Breast epithelium (tissue), 3 donors: ENCODE data around the gene RP2.

ENCODE experiments used
- POLR2A ChIP-seq: fragments of 450-650 bp; IDR thresholded peaks from one replicate; pipeline ENCODE4 v1.6.1; 2016; ENCODE audit warnings: antibody characterized with exemption, mild to moderate bottlenecking, moderate library complexity
- POLR2AphosphoS5 ChIP-seq, 3 donors: sonication (generic); formaldehyde crosslinking; IDR thresholded peaks; one replicate each; pipeline ENCODE4 v1.6.1; 2017; ENCODE audit warnings: antibody characterized with exemption in 3 of 3
- TF ChIP-seq, protein P1 (sequence below), 3 donors: fragments of 450-650 bp; IDR thresholded peaks; one replicate each; pipeline ENCODE4 v1.5.1; 2016 to 2017; ENCODE audit warnings: antibody characterized with exemption in 3 of 3, mild to moderate bottlenecking in 3 of 3, moderate library complexity in 3 of 3

DNA sequence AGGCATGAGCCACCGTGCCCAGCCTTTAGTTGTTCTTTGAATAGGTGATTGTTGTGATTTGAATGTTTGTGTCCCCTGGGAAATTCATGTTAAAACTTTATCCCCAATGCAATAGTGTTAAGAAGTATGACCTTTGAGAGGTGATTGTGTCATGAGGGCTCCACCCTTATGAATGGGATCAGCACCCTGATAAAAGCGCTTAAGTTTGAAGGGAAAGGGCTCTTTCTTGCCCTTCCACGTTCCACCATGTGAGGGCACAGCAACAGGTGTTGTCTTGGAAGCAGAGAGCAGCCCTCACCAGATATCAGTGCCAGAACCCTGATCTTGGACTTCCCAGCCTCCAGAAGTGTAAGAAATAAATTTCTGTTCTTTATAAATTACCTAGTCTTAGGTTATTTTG lies 33.7 kb upstream of the RP2 start:
- TF ChIP-seq, protein P1, sequence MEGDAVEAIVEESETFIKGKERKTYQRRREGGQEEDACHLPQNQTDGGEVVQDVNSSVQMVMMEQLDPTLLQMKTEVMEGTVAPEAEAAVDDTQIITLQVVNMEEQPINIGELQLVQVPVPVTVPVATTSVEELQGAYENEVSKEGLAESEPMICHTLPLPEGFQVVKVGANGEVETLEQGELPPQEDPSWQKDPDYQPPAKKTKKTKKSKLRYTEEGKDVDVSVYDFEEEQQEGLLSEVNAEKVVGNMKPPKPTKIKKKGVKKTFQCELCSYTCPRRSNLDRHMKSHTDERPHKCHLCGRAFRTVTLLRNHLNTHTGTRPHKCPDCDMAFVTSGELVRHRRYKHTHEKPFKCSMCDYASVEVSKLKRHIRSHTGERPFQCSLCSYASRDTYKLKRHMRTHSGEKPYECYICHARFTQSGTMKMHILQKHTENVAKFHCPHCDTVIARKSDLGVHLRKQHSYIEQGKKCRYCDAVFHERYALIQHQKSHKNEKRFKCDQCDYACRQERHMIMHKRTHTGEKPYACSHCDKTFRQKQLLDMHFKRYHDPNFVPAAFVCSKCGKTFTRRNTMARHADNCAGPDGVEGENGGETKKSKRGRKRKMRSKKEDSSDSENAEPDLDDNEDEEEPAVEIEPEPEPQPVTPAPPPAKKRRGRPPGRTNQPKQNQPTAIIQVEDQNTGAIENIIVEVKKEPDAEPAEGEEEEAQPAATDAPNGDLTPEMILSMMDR (IDR thresholded peaks at IDR 0.05) = no peak
- TF ChIP-seq POLR2A (no peak), POLR2AphosphoS5 (IDR thresholded peaks at IDR 0.05) (no peak)
